ENCODE measurements around the gene SLC24A3. TPM values are rescaled to one million over a fixed set of nuclear protein-coding genes. Genes with fewer than 3 reads are reported as not detected.

SLC24A3 gene
- total RNA-seq, 1 experiment from 2014 or later = not detected

DNA sequence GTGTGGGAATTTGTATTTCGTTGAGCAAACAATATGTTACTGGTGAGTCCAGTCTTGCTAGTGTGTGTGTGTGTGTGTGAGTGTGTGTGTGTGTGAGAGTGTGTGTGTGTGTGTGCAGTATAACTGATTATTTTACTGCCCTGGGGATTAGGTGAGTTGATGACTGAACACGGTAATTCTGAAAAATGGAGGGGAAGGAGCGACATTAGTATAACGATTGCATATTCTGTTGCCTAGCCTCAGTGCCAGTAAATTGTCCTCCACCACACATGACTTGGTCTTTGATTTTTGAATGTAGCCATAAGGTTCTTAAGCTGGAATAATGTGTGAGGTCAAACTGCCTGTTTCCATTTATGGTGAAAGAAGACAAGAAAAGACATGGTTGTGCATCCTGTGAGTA, 121.1 kb downstream of the SLC24A3 start:
- no peak for DNase-seq (ENCODE audit: low read depth, low spot score)
- Histone ChIP-seq H3K36me3 (ENCODE audit: control insufficient read depth, insufficient read depth, low read length) (no peaks in the 10 kb centered on the region), H3K27me3 (ENCODE audit: control insufficient read depth, insufficient read depth, low read length) (no peaks in the 10 kb centered on the region; the same call in 1 of the 2 replicates), H3K4me3 (ENCODE audit: low read depth in 2 of 2, low read length in 2 of 2) (no peak overlapping the region), H3K27ac (ENCODE audit: low read length) (no peak overlapping the region), H3K9me3 (ENCODE audit: control insufficient read depth, insufficient read depth, low read depth, low read length) (no peaks in the 10 kb centered on the region), H3K4me1 (ENCODE audit: control insufficient read depth, insufficient read depth, low read length) (no peaks in the 10 kb centered on the region)
- intact Hi-C loops (cut with micrococcal nuclease; ENCODE audit: unreplicated experiment) (no loop called here), in situ Hi-C loops (cut with HindIII; ENCODE audit: low pct_unique_long_range_greater_than_20kb, low sequenced_read_pairs) (no loop called here)
- no TSS peak for BruUV-seq (replicated peaks)
- ChIA-PET POLR2A (no interaction called here), CTCF (no interaction called here)
- no peak for TF ChIP-seq TCF7L2 (IDR thresholded peaks at IDR 0.05; ENCODE audit: low read depth, low read length)
- no peak for TF ChIP-seq POLR2AphosphoS5 (IDR thresholded peaks at IDR 0.05; ENCODE audit: low read depth, low read length)
- no peak for TF ChIP-seq SIN3A (IDR thresholded peaks at IDR 0.05; ENCODE audit: borderline replicate concordance, insufficient read depth, low read depth, low read length)
- TF ChIP-seq, protein P1, sequence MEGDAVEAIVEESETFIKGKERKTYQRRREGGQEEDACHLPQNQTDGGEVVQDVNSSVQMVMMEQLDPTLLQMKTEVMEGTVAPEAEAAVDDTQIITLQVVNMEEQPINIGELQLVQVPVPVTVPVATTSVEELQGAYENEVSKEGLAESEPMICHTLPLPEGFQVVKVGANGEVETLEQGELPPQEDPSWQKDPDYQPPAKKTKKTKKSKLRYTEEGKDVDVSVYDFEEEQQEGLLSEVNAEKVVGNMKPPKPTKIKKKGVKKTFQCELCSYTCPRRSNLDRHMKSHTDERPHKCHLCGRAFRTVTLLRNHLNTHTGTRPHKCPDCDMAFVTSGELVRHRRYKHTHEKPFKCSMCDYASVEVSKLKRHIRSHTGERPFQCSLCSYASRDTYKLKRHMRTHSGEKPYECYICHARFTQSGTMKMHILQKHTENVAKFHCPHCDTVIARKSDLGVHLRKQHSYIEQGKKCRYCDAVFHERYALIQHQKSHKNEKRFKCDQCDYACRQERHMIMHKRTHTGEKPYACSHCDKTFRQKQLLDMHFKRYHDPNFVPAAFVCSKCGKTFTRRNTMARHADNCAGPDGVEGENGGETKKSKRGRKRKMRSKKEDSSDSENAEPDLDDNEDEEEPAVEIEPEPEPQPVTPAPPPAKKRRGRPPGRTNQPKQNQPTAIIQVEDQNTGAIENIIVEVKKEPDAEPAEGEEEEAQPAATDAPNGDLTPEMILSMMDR (IDR thresholded peaks at IDR 0.05) = no peak
- TF ChIP-seq, protein P2, sequence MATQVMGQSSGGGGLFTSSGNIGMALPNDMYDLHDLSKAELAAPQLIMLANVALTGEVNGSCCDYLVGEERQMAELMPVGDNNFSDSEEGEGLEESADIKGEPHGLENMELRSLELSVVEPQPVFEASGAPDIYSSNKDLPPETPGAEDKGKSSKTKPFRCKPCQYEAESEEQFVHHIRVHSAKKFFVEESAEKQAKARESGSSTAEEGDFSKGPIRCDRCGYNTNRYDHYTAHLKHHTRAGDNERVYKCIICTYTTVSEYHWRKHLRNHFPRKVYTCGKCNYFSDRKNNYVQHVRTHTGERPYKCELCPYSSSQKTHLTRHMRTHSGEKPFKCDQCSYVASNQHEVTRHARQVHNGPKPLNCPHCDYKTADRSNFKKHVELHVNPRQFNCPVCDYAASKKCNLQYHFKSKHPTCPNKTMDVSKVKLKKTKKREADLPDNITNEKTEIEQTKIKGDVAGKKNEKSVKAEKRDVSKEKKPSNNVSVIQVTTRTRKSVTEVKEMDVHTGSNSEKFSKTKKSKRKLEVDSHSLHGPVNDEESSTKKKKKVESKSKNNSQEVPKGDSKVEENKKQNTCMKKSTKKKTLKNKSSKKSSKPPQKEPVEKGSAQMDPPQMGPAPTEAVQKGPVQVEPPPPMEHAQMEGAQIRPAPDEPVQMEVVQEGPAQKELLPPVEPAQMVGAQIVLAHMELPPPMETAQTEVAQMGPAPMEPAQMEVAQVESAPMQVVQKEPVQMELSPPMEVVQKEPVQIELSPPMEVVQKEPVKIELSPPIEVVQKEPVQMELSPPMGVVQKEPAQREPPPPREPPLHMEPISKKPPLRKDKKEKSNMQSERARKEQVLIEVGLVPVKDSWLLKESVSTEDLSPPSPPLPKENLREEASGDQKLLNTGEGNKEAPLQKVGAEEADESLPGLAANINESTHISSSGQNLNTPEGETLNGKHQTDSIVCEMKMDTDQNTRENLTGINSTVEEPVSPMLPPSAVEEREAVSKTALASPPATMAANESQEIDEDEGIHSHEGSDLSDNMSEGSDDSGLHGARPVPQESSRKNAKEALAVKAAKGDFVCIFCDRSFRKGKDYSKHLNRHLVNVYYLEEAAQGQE (IDR thresholded peaks at IDR 0.05; ENCODE audit: insufficient read depth in 1 of 2, low read depth in 2 of 2, low read length in 1 of 2) = no peak
- ATAC-seq = no peak

DNA sequence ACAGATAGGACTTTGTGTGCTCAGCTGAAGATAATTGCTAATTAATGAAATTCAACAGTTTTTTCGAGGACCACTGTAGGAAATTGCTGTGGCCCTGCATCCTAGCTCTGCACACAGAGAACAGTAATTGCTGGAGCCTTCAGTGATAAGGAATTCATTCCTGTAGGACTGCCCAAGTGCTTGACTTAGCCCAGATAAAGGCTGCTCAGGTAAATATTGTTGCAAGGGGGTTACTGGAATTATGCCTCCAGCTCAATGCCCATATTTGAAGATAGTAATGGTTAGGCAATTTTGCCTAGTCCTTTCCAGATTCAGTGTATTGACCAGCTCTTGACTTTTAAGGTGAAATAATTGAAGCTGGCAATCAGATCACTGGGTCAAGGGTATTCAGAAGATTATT, 122.9 kb downstream of the SLC24A3 start:
- Histone ChIP-seq H3K4me3 (ENCODE audit: low read depth in 2 of 2, low read length in 2 of 2) (no peak overlapping the region), H3K27me3 (ENCODE audit: control insufficient read depth, insufficient read depth, low read length) (no peaks in the 10 kb centered on the region; the same call in 1 of the 2 replicates), H3K27ac (ENCODE audit: low read length) (no peak overlapping the region), H3K4me1 (ENCODE audit: control insufficient read depth, insufficient read depth, low read length) (no peaks in the 10 kb centered on the region), H3K36me3 (ENCODE audit: control insufficient read depth, insufficient read depth, low read length) (no peaks in the 10 kb centered on the region), H3K9me3 (ENCODE audit: control insufficient read depth, insufficient read depth, low read depth, low read length) (no peaks in the 10 kb centered on the region)
- intact Hi-C loops (cut with micrococcal nuclease; ENCODE audit: unreplicated experiment) = no loop called here
- no peak for TF ChIP-seq SIN3A (IDR thresholded peaks at IDR 0.05; ENCODE audit: borderline replicate concordance, insufficient read depth, low read depth, low read length)
- TF ChIP-seq TCF7L2 (IDR thresholded peaks at IDR 0.05; ENCODE audit: low read depth, low read length) = no peak
- TF ChIP-seq, protein P2 (IDR thresholded peaks at IDR 0.05; ENCODE audit: insufficient read depth in 1 of 2, low read depth in 2 of 2, low read length in 1 of 2) = no peak
- TF ChIP-seq, protein P1 (IDR thresholded peaks at IDR 0.05) = no peak
- POLR2A ChIA-PET = no interaction called here
- in situ Hi-C loops (cut with HindIII; ENCODE audit: low pct_unique_long_range_greater_than_20kb, low sequenced_read_pairs) = no loop called here
- DNase-seq (ENCODE audit: low read depth, low spot score) = no peak
- no peak for ATAC-seq
- no TSS peak for BruUV-seq (replicated peaks)
- CTCF ChIA-PET = no interaction called here

Measured in Panc1 (cell line).